Measurements from ENCODE around the gene AUTS2.

AUTS2 gene

DNA sequence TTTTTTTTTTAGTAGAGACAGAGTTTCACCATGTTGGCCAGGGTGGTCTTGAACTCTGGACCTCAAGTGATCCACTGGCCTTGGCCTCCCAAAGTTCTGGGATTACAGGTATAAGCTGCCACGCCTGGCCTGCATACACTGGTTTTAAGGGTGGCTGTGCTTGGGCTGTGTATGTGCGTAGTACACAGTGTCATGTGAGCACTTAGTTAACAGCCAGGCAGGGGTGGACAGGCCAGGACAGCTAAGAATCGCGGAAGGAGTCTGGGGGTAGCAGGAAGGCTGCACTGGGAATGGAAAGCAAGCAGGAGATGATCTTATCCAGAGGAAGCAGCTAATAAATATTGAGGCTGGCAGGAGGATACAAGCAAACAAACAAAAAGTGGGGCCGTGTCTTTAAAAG is 1153.6 kb downstream of the AUTS2 start:
- no peaks in the 10 kb centered on the region for H3K9me3 Mint-ChIP-seq
- peaks cover 4% of the 10 kb centered on the region for H3K4me1 Mint-ChIP-seq (ENCODE audit: low read depth)
- H3K4me3 Mint-ChIP-seq, result no peak overlapping the region
- no peaks in the 10 kb centered on the region for H3K36me3 Mint-ChIP-seq (ENCODE audit: low read depth)
- no peak overlapping the region for H3K27ac Mint-ChIP-seq
- no peaks in the 10 kb centered on the region for H3K27me3 Mint-ChIP-seq
- no peak for DNase-seq

DNA sequence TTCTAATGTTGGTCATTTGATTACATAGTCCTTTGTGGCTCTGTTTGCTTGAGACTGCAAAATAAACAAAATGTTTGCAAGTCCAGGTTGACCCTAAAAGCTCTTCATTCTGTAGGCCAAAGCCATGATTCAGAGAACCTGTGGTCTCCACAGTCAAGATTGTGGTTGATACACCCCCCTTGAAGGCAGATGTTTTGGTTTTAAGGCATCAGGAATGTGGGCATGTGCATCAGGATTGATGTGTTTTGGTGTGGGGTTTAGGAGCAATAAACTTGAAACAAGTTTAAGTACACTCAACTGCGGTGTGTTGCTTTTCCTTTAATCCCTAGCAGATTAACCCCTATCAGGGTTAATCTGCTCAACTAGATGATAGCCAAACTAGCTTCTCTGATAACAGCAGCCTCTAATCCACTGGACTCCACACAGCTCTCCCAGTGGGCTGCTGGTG is 1154.5 kb downstream of the AUTS2 start:
- DNase-seq, result no peak
- H3K27me3 Mint-ChIP-seq, result no peaks in the 10 kb centered on the region
- no peak overlapping the region for H3K27ac Mint-ChIP-seq
- H3K4me1 Mint-ChIP-seq (ENCODE audit: low read depth), result peaks cover 4% of the 10 kb centered on the region
- H3K4me3 Mint-ChIP-seq, result no peak overlapping the region
- H3K36me3 Mint-ChIP-seq (ENCODE audit: low read depth), result no peaks in the 10 kb centered on the region
- no peaks in the 10 kb centered on the region for H3K9me3 Mint-ChIP-seq

DNA sequence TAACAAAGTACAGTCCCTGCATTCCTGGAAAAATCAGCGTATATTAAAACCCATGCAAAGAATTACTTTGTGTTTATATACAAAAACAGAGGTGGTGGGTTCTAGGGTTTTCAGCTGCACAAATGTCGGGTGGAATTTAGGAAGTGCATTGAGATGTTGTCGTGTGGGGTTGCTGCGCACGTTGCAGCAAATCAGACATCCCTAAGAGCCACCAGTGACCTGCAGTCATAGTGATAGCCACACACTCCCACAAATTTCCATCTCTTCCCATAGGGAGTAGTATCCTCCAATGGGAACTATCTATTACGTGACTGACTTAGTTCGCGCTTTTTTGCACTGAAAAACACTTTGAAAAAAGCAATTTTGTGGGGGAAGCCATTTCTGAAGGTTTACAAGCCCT is 1158.5 kb downstream of the AUTS2 start:
- Mint-ChIP-seq H3K36me3 (ENCODE audit: low read depth) (no peaks in the 10 kb centered on the region), H3K4me3 (no peak overlapping the region), H3K4me1 (ENCODE audit: low read depth) (no peaks in the 10 kb centered on the region), H3K27ac (no peak overlapping the region), H3K9me3 (no peaks in the 10 kb centered on the region), H3K27me3 (no peaks in the 10 kb centered on the region)
- DNase-seq, result no peak

DNA sequence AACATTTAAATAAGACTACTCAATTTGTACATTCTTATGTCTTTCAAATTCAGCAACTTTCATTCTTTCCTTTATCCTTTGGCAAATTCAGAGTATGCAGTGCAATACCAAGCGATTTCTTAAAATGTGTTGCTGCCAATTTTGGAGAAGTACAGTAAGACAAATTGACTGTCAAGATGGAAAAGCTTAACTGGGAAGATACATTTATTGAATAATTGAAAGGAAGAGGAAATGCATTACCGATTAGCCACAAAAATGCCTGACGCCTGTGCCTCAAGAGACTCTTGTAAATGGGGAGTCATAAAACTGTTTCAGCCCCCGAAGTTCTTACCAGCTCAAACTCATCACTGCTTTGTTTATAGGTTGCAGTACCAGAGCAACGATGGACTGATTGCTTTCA is 1160.4 kb downstream of the AUTS2 start:
- DNase-seq, result no peak
- no peaks in the 10 kb centered on the region for H3K27me3 Mint-ChIP-seq
- H3K4me3 Mint-ChIP-seq, result no peak overlapping the region
- peaks cover 6% of the 10 kb centered on the region for H3K4me1 Mint-ChIP-seq (ENCODE audit: low read depth)
- H3K9me3 Mint-ChIP-seq, result no peaks in the 10 kb centered on the region
- H3K27ac Mint-ChIP-seq, result no peak overlapping the region
- H3K36me3 Mint-ChIP-seq (ENCODE audit: low read depth), result no peaks in the 10 kb centered on the region

DNA sequence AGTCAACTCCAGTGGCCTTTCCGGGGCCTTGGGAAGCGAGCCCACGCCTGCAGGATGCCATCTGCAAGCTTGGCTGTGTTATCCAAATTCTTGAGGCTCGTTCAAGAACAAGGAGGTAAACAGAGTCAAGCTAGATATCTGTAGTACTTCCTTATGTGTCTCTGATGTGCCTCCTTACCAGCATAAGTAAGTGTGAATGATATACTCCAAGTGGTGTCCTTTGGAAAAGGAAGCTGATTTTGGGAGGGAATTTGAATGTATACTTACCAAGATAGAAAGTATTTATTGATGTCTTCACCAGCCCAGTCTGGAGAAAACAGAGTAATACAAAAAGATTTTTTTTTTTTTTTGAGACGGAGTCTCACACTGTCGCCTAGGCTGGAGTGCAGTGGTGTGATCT is 1161.4 kb downstream of the AUTS2 start:
- Mint-ChIP-seq H3K9me3 (no peaks in the 10 kb centered on the region), H3K27me3 (no peaks in the 10 kb centered on the region), H3K4me1 (ENCODE audit: low read depth) (peaks cover 9% of the 10 kb centered on the region), H3K27ac (no peak overlapping the region), H3K4me3 (no peak overlapping the region), H3K36me3 (ENCODE audit: low read depth) (no peaks in the 10 kb centered on the region)
- DNase-seq, result no peak

DNA sequence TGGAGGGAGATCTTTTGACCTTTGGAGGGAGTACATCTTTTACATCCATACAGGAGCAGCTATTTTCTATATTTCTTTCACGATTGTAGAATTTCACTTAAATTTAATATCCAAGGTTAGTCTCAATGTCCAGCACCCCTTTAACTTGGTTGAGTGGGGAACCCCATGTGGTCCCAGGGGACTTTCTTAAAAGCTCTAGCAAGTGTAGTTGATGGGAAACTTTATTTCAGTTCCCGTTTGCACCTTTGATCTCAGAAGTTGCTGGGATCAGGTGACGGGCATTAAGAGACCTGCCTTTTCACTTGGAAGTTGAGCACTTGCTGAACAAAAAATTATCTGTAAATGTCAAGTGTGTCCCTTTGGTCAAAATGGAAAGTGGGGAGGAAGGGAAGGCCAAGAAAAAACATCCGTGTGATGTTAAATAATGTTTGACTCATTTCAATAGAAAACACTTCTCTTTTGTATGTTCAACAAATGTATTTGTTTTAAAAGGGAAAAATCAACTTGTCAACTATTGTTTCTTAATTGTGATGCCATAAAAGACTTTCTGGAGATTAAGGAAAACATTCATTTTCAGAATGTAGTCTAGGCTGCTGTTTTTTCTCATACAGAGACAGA is 1163.5 kb downstream of the AUTS2 start:
- Mint-ChIP-seq H3K9me3 (no peaks in the 10 kb centered on the region), H3K27ac (no peak overlapping the region), H3K27me3 (no peaks in the 10 kb centered on the region), H3K4me1 (ENCODE audit: low read depth) (peaks cover 10% of the 10 kb centered on the region), H3K36me3 (ENCODE audit: low read depth) (peaks cover 7% of the 10 kb centered on the region), H3K4me3 (no peak overlapping the region)
- no peak for DNase-seq

DNA sequence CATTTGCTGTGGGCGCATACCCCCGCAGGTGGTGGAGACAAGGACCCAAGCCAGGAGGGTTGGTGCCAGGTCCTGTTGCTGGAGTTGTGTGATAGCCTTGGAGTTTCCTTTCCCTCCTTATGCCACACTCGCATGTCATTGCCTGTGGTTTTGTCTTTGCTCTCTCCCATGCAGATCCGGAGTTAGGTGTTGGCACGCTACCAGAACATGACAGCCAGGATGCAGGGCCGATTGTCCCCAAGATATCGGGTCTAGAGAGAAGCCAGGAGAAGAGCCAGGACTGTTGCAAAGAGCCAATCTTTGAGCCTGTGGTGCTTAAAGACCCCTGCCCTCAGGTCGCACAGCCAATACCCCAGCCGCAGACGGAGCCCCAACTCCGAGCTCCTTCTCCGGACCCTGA is 1164.4 kb downstream of the AUTS2 start:
- Mint-ChIP-seq H3K36me3 (ENCODE audit: low read depth) (peaks cover 7% of the 10 kb centered on the region), H3K27me3 (no peaks in the 10 kb centered on the region), H3K4me1 (ENCODE audit: low read depth) (peaks cover 10% of the 10 kb centered on the region), H3K9me3 (no peaks in the 10 kb centered on the region), H3K4me3 (no peak overlapping the region), H3K27ac (no peak overlapping the region)
- no peak for DNase-seq

DNA sequence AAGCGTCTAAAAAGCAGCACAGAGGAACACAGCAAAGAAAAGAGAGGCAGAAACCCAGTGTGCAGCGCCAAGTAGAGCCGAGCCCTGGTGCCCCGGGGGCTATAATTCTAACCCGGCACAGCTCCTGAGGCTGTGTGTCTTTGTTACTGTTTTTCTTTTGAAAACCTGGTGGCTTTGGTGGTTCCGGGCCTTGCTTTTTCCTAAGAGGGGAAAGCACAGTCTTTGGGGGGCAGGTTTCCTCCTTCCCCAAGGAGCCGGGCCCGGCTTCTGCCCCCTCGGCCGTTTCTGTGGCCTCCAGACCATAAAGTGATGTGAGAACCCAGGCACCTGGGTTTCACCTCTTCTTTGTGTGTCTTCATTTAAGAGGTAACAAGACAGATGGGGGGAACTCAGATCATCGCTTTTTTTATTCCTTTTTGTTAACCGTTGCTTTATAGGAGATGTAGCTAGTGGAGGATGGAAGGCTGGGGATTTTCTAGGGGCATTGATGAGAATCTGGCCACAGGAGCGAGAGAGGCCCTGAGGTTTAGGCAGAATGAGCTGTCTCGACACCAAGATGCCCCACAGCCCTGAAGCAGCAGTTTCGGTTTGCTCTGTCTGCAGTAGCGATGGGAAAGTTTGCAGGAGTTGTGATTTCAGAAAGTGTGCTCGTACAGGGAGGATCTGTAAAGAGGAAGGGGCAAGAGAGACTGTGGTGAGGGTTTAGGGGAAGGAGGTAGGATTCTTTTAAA is 1165.9 kb downstream of the AUTS2 start:
- peak; percentile 40 for DNase-seq
- Mint-ChIP-seq H3K4me3 (peak overlapping the region; percentile 18), H3K27ac (peak overlapping the region; percentile 53), H3K36me3 (ENCODE audit: low read depth) (peaks cover 7% of the 10 kb centered on the region), H3K4me1 (ENCODE audit: low read depth) (peaks cover 10% of the 10 kb centered on the region), H3K27me3 (no peaks in the 10 kb centered on the region), H3K9me3 (no peaks in the 10 kb centered on the region)

DNA sequence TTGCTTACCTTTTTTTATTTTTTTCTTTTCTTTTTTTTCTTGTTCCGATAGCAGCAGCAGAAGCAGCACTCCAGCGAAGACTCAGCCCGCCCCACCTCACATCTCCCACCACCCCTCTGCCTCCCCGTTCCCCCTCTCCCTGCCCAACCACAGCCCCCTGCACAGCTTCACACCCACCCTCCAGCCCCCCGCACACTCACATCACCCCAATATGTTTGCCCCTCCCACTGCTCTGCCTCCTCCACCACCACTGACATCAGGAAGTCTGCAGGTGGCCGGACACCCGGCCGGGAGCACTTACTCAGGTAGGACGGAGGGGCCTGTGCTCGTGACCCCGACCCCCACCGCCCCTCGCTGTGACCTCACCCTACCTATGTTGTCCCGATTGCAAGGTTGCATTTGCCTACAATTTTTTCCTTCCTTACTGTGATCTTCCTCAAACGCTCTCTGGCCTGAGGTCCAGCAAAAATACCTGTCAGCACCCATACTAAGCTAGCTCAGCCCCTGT is 1166.5 kb downstream of the AUTS2 start:
- Mint-ChIP-seq H3K4me1 (ENCODE audit: low read depth) (peaks cover 10% of the 10 kb centered on the region), H3K4me3 (peak overlapping the region; percentile 18), H3K27ac (no peak overlapping the region), H3K9me3 (no peaks in the 10 kb centered on the region), H3K27me3 (no peaks in the 10 kb centered on the region), H3K36me3 (ENCODE audit: low read depth) (peaks cover 7% of the 10 kb centered on the region)
- DNase-seq, result no peak

DNA sequence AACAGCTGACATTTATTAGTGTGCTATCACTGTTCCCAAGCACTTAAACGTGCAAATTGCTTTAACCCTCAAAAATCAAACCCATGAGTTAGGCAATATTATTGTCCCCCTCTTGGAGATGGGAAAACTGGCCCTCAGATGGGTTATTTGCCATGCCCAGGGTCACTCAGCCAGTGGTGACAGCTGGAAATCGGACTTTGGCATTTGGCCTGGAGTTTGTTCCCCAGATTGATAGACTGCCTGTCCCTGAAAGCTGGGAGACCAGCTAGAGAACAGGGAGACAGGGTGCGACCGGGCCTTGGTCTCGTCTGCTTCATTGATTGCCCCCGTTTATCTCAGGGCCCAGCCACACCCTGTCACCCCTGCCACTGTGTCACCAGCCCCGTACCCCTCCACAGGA is 1167.4 kb downstream of the AUTS2 start:
- no peaks in the 10 kb centered on the region for H3K27me3 Mint-ChIP-seq
- no peaks in the 10 kb centered on the region for H3K9me3 Mint-ChIP-seq
- no peak for DNase-seq
- no peak overlapping the region for H3K27ac Mint-ChIP-seq
- H3K4me3 Mint-ChIP-seq, result no peak overlapping the region
- H3K36me3 Mint-ChIP-seq (ENCODE audit: low read depth), result peaks cover 7% of the 10 kb centered on the region
- peaks cover 10% of the 10 kb centered on the region for H3K4me1 Mint-ChIP-seq (ENCODE audit: low read depth)

DNA sequence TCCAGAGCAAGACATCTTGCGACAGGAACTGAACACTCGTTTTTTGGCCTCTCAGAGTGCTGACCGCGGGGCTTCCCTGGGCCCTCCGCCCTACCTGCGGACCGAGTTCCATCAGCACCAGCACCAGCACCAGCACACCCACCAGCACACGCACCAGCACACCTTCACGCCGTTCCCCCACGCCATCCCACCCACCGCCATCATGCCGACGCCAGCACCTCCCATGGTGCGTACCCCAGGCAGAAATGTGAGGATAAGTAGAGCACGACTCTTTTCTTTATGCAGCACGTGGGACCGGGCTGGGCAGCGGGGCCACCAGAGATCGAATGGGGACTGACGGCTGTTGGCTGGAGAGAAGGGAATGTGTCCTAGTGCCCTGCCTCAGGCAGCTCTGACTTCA is 1167.8 kb downstream of the AUTS2 start:
- Mint-ChIP-seq H3K9me3 (no peaks in the 10 kb centered on the region), H3K27me3 (no peaks in the 10 kb centered on the region), H3K36me3 (ENCODE audit: low read depth) (peaks cover 7% of the 10 kb centered on the region), H3K4me3 (no peak overlapping the region), H3K27ac (no peak overlapping the region), H3K4me1 (ENCODE audit: low read depth) (peaks cover 10% of the 10 kb centered on the region)
- no peak for DNase-seq

DNA sequence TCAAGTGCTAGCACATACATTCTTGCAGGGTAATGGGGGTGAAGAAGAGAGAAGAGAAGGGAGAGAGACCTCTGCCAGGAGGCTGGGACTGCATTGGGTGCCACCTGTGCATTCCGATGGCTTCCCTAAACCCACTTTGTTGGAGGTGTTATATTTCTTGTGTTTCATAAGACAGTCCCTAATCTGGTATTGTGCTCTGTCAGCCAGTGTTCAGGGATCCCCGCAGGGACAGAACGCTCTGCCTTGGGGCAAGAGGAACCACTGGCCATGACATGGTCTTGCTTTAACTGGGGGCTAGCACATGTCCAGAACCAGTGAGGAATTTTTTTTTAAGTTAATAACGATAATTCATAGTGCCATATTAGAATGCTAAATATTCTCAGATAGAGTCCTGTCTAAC is 1168.4 kb downstream of the AUTS2 start:
- peaks cover 7% of the 10 kb centered on the region for H3K36me3 Mint-ChIP-seq (ENCODE audit: low read depth)
- no peak overlapping the region for H3K27ac Mint-ChIP-seq
- no peaks in the 10 kb centered on the region for H3K9me3 Mint-ChIP-seq
- no peaks in the 10 kb centered on the region for H3K27me3 Mint-ChIP-seq
- peaks cover 10% of the 10 kb centered on the region for H3K4me1 Mint-ChIP-seq (ENCODE audit: low read depth)
- no peak for DNase-seq
- H3K4me3 Mint-ChIP-seq, result no peak overlapping the region

DNA sequence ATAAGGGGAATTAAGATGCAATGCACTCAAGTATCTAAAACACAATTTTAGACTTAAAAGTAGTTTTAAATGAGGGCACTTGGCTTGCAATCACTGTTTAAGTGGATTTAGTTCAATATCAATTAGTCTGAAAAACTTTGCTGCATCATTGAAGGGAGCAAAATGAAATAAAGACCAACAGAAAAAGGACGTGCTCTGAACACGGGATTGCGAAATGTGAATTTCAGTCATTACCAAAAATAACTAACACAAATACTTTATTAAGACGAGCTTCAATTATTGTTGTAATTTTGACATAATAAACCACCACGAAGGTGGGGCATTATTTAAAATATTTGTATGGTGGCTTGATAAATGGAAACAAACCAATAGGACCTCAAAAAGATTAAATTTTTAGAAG is 1171.9 kb downstream of the AUTS2 start:
- Mint-ChIP-seq H3K27ac (no peak overlapping the region), H3K36me3 (ENCODE audit: low read depth) (peaks cover 13% of the 10 kb centered on the region), H3K27me3 (no peaks in the 10 kb centered on the region), H3K4me1 (ENCODE audit: low read depth) (no peaks in the 10 kb centered on the region), H3K4me3 (no peak overlapping the region), H3K9me3 (no peaks in the 10 kb centered on the region)
- DNase-seq, result no peak

DNA sequence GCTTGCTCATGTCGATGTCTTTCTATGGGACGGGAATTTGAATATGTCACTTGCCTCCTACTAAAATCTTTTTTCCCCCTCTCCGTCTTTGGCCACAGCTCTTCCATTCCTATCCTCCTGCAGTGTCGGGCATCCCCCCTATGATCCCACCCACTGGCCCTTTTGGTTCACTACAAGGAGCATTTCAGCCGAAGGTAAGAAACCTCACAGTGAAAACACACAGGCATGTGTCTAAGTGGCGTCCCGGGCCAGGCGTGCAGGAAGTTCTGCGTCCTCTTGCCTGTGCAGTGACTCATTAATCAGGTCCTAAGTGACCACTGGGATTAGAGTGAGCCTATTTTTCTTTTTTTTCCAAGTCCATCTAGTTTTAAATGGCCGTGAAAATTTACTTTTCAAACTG is 1173.2 kb downstream of the AUTS2 start:
- DNase-seq, result no peak
- H3K36me3 Mint-ChIP-seq (ENCODE audit: low read depth), result peaks cover 7% of the 10 kb centered on the region
- no peak overlapping the region for H3K27ac Mint-ChIP-seq
- H3K4me1 Mint-ChIP-seq (ENCODE audit: low read depth), result peaks cover 10% of the 10 kb centered on the region
- H3K4me3 Mint-ChIP-seq, result no peak overlapping the region
- no peaks in the 10 kb centered on the region for H3K27me3 Mint-ChIP-seq
- H3K9me3 Mint-ChIP-seq, result no peaks in the 10 kb centered on the region

DNA sequence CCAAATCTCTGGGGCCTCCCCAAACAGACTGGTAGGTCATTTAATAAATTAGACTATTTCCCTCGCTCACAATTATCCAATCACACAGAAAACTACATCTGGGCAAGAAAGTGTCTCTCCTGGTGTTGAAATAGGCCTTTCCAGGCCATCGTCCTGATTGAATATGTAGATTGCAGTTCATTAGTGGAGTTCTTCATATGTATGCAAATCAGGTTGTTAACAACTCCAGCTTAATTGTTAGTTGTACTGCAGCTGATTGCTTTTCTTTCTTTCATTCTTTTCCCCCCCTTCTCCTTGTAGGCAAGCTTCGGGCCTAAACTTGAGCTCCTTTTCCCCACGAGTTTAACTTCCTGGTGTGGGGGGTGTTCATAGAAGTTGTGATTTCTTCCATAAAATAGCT is 1174.6 kb downstream of the AUTS2 start:
- peaks cover 6% of the 10 kb centered on the region for H3K36me3 Mint-ChIP-seq (ENCODE audit: low read depth)
- H3K27me3 Mint-ChIP-seq, result no peaks in the 10 kb centered on the region
- H3K27ac Mint-ChIP-seq, result no peak overlapping the region

More for the DNA sequence above, 1174.6 kb downstream of the AUTS2 start:
- no peak for DNase-seq
- H3K4me3 Mint-ChIP-seq, result no peak overlapping the region
- H3K4me1 Mint-ChIP-seq (ENCODE audit: low read depth), result peaks cover 20% of the 10 kb centered on the region
- H3K9me3 Mint-ChIP-seq, result no peaks in the 10 kb centered on the region

Data from activated T-cell treated with anti-CD3 and anti-CD28 coated beads, Interleukin-2, amount 50 U/mL, for 24 hours (primary cell).